Neural cell (in vitro differentiated cells): ENCODE measurements around the gene CYP2W1. TPM values are rescaled to one million over a fixed set of nuclear protein-coding genes. Genes with fewer than 3 reads are reported as not detected.

Experiments
- H2AFZ ChIP-seq: fragments of 200-600, 300-800 bp; sonication (generic), shearing (Covaris generic); 2 replicates; pipeline ENCODE4 v1.6.0; 2014; ENCODE audit warnings: low read depth, mild to moderate bottlenecking, antibody characterized with exemption, low read length, moderate library complexity
- H3F3A ChIP-seq: fragments of 200-600 bp; shearing (Covaris generic); 2 replicates; pipeline ENCODE4 v1.6.1; 2016; ENCODE audit warnings: mild to moderate bottlenecking, moderate library complexity, mixed read lengths, antibody characterized with exemption, low read length; ENCODE audit not compliant: insufficient read depth, poor library complexity, severe bottlenecking
- H3K27ac ChIP-seq: fragments of 200-600, 300-800 bp; sonication (generic), shearing (Covaris generic); 2 replicates; pipeline ENCODE4 v1.5.1; 2014; ENCODE audit warnings: mild to moderate bottlenecking, low read length, moderate library complexity
- H3K27me3 ChIP-seq: fragments of 300-800, 200-600 bp; sonication (generic), shearing (Covaris generic); 2 replicates; pipeline ENCODE4 v1.6.0; 2014; ENCODE audit warnings: mild to moderate bottlenecking, low read depth, low read length, moderate library complexity; ENCODE audit not compliant: insufficient read depth
- H3K36me3 ChIP-seq: fragments of 300-800, 200-600 bp; sonication (generic), shearing (Covaris generic); 2 replicates; pipeline ENCODE4 v1.5.1; 2014; ENCODE audit warnings: mild to moderate bottlenecking, antibody characterized with exemption, low read length, moderate library complexity; ENCODE audit not compliant: insufficient read depth
- H3K4me2 ChIP-seq: fragments of 300-800, 200-600 bp; sonication (generic), shearing (Covaris generic); 2 replicates; pipeline ENCODE4 v1.6.0; 2014; ENCODE audit warnings: mild to moderate bottlenecking, low read length
- H3K4me3 ChIP-seq: fragments of 300-800, 200-600 bp; sonication (generic), shearing (Covaris generic); 2 replicates; pipeline ENCODE4 v1.5.1; 2014; ENCODE audit warnings: mild to moderate bottlenecking, low read length, moderate library complexity
- H3K79me2 ChIP-seq: fragments of 200-600 bp; shearing (Covaris generic); replicated peaks from 2 replicates; pipeline ENCODE4 v1.6.0; 2014; ENCODE audit warnings: mild to moderate bottlenecking, low read length, moderate library complexity; ENCODE audit not compliant: insufficient read depth
- H3K9ac ChIP-seq: fragments of 300-800, 200-600 bp; sonication (generic), shearing (Covaris generic); 2 replicates; pipeline ENCODE4 v1.6.1; 2016; ENCODE audit warnings: mild to moderate bottlenecking, low read length, mixed read lengths
- H3K9me2 ChIP-seq: fragments of 200-600 bp; shearing (Covaris generic); 2 replicates; pipeline ENCODE4 v1.6.1; 2016; ENCODE audit warnings: mild to moderate bottlenecking, low read length, mixed read lengths; ENCODE audit not compliant: insufficient read depth
- H3K9me3 ChIP-seq: fragments of 200-600, 300-800 bp; sonication (generic), shearing (Covaris generic); 2 replicates; pipeline ENCODE4 v1.6.1; 2016; ENCODE audit warnings: mild to moderate bottlenecking, mixed run types, low read length, moderate library complexity, mixed read lengths
- H4K20me1 ChIP-seq: fragments of 200-600 bp; shearing (Covaris generic); 2 replicates; pipeline ENCODE4 v1.6.1; 2016; ENCODE audit warnings: mild to moderate bottlenecking, mixed run types; ENCODE audit not compliant: insufficient read depth
- EP300 ChIP-seq: fragments of 450-650 bp; conservative IDR thresholded peaks from 2 replicates; pipeline ENCODE4 v1.6.1; 2014; ENCODE audit warnings: antibody characterized with exemption, mild to moderate bottlenecking, moderate library complexity; ENCODE audit not compliant: poor library complexity, severe bottlenecking
- EZH2 ChIP-seq: fragments of 200-600, 300-800 bp; shearing (Covaris generic), sonication (generic); IDR thresholded peaks from 2 replicates; pipeline ENCODE4 v1.6.1; 2014; ENCODE audit warnings: antibody characterized with exemption, low read length, borderline replicate concordance, mild to moderate bottlenecking; ENCODE audit not compliant: insufficient read depth, poor library complexity, severe bottlenecking
- MXI1 ChIP-seq: fragments of 450-650 bp; conservative IDR thresholded peaks from 2 replicates; pipeline ENCODE4 v1.6.1; 2014; ENCODE audit warnings: antibody characterized with exemption, mild to moderate bottlenecking; ENCODE audit not compliant: poor library complexity, severe bottlenecking
- POLR2AphosphoS5 ChIP-seq: IDR thresholded peaks from 2 replicates; pipeline ENCODE4 v1.6.1; 2012
- RAD21 ChIP-seq: fragments of 450-650 bp; conservative IDR thresholded peaks from 2 replicates; pipeline ENCODE4 v1.6.1; 2014; ENCODE audit warnings: antibody characterized with exemption, mild to moderate bottlenecking, moderate library complexity
- SMC3 ChIP-seq: fragments of 450-650 bp; conservative IDR thresholded peaks from 2 replicates; pipeline ENCODE4 v1.6.1; 2014; ENCODE audit warnings: antibody characterized with exemption, mild to moderate bottlenecking, moderate library complexity; ENCODE audit not compliant: poor library complexity
- TAF1 ChIP-seq: IDR thresholded peaks from 2 replicates; pipeline ENCODE4 v1.6.1; 2012; ENCODE audit warnings: low read depth
- polyA plus RNA-seq: library from polyadenylated mRNA; depleted of rRNA; stranded (reverse); fragments of >200 nt; gene quantifications from 2 replicates; pipeline ENCODE4 v1.2.3, GENCODE V29; 2014
- TF ChIP-seq, protein P1 (sequence below): IDR thresholded peaks from 2 replicates; pipeline ENCODE4 v1.6.1; 2012; ENCODE audit warnings: borderline replicate concordance
- TF ChIP-seq, protein P2 (sequence below): fragments of 450-650 bp; IDR thresholded peaks from 2 replicates; pipeline ENCODE4 v1.5.1; 2014; ENCODE audit warnings: antibody characterized with exemption, mild to moderate bottlenecking, moderate library complexity; ENCODE audit not compliant: poor library complexity, severe bottlenecking

Gene CYP2W1
- polyA plus RNA-seq, 1 donor from 2014 or later = not detected

DNA sequence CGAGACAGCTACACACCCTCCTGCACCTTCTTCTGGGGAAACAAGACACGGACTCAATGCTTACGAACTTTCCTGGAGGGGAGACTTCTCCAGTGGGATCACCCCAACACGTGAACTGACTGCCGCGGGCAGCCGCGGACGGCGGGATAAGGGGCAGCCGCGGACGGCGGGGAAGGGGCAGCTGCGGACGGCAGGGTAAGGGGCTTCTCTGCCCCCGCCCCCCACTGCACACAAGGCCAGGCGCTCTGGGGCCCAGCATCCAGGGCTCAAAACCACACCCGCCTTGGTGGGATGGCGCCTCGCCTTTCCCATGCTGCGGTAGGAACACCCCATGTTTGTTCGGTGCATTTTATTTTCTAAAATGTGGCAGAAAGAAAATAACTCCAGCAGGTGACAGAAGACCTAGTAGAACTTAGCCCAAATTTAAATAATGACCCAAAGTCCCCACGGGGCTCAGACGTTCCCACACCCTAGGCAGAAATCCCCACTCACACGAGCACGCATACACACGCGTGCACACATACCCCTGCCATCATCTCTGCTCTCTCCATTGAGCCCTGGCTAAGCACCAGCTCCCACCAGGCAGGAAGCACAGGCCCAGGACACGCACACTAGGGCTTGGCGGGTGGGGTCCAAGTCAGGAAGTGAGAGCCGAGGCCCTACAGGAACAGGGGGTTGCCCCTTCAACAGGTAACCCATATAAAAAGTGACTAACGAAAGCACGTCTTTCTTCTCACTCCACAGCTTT, 34.8 kb downstream of the CYP2W1 start:
- Histone ChIP-seq H2AFZ (no peak overlapping the region), H3K36me3 (peaks cover 11% of the 10 kb centered on the region), H3K4me2 (no peak overlapping the region), H3F3A (no peaks in the 10 kb centered on the region), H3K9me2 (no peaks in the 10 kb centered on the region), H3K79me2 (no peaks in the 10 kb centered on the region), H3K27me3 (no peaks in the 10 kb centered on the region), H3K27ac (no peak overlapping the region), H4K20me1 (peaks cover 14% of the 10 kb centered on the region), H3K9me3 (peaks cover 14% of the 10 kb centered on the region), H3K4me3 (no peak overlapping the region), H3K9ac (no peak overlapping the region)
- no peak for TF ChIP-seq POLR2AphosphoS5
- no peak for TF ChIP-seq TAF1
- no peak for TF ChIP-seq SMC3
- no peak for TF ChIP-seq EP300
- TF ChIP-seq, protein P1, sequence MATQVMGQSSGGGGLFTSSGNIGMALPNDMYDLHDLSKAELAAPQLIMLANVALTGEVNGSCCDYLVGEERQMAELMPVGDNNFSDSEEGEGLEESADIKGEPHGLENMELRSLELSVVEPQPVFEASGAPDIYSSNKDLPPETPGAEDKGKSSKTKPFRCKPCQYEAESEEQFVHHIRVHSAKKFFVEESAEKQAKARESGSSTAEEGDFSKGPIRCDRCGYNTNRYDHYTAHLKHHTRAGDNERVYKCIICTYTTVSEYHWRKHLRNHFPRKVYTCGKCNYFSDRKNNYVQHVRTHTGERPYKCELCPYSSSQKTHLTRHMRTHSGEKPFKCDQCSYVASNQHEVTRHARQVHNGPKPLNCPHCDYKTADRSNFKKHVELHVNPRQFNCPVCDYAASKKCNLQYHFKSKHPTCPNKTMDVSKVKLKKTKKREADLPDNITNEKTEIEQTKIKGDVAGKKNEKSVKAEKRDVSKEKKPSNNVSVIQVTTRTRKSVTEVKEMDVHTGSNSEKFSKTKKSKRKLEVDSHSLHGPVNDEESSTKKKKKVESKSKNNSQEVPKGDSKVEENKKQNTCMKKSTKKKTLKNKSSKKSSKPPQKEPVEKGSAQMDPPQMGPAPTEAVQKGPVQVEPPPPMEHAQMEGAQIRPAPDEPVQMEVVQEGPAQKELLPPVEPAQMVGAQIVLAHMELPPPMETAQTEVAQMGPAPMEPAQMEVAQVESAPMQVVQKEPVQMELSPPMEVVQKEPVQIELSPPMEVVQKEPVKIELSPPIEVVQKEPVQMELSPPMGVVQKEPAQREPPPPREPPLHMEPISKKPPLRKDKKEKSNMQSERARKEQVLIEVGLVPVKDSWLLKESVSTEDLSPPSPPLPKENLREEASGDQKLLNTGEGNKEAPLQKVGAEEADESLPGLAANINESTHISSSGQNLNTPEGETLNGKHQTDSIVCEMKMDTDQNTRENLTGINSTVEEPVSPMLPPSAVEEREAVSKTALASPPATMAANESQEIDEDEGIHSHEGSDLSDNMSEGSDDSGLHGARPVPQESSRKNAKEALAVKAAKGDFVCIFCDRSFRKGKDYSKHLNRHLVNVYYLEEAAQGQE = no peak
- no peak for TF ChIP-seq MXI1
- TF ChIP-seq EZH2 = no peak
- no peak for TF ChIP-seq RAD21
- TF ChIP-seq, protein P2, sequence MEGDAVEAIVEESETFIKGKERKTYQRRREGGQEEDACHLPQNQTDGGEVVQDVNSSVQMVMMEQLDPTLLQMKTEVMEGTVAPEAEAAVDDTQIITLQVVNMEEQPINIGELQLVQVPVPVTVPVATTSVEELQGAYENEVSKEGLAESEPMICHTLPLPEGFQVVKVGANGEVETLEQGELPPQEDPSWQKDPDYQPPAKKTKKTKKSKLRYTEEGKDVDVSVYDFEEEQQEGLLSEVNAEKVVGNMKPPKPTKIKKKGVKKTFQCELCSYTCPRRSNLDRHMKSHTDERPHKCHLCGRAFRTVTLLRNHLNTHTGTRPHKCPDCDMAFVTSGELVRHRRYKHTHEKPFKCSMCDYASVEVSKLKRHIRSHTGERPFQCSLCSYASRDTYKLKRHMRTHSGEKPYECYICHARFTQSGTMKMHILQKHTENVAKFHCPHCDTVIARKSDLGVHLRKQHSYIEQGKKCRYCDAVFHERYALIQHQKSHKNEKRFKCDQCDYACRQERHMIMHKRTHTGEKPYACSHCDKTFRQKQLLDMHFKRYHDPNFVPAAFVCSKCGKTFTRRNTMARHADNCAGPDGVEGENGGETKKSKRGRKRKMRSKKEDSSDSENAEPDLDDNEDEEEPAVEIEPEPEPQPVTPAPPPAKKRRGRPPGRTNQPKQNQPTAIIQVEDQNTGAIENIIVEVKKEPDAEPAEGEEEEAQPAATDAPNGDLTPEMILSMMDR = no peak

DNA sequence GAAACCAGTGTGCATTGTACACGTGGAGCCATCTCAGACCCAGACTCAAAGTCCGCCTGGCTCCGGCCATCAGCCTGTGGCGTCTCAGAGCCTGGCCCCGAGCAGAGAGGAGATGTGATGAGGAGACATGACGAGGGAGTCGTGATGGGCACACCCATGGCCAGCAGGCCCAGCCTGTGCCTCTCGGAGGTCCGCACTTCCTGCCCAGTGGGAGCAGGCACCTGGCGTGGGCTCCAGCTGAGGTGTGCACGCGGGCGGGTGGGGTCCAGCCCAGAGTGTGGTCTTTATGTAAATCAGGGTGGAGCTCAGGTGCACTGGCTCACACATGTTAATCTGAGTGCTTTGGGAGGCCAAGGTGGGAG, 35.3 kb downstream of the CYP2W1 start:
- Histone ChIP-seq H3K27me3 (no peaks in the 10 kb centered on the region), H2AFZ (no peak overlapping the region), H3K79me2 (peaks cover 1% of the 10 kb centered on the region), H3K4me2 (no peak overlapping the region), H3K36me3 (peaks cover 11% of the 10 kb centered on the region), H3K4me3 (no peak overlapping the region), H4K20me1 (peaks cover 14% of the 10 kb centered on the region), H3K9me3 (peaks cover 14% of the 10 kb centered on the region), H3K9me2 (no peaks in the 10 kb centered on the region), H3K27ac (no peak overlapping the region), H3F3A (no peaks in the 10 kb centered on the region), H3K9ac (no peak overlapping the region)
- TF ChIP-seq EP300 (no peak), EZH2 (no peak)
- TF ChIP-seq, protein P2 = no peak
- TF ChIP-seq, protein P1 = no peak
